Right ventricle myocardium superior (tissue), 1 donor: ENCODE measurements around the gene MDM1. TPM values are rescaled to one million over a fixed set of nuclear protein-coding genes. Genes with fewer than 3 reads are reported as not detected.

ENCODE experiments used
- ATAC-seq: fragments of 200-7000 bp; cut with Tn5 transposase; one replicate; pipeline ENCODE4 v1.9.1; 2020; ENCODE audit warnings: mild to moderate bottlenecking; ENCODE audit not compliant: poor library complexity
- DNase-seq: peaks from one replicate; pipeline ENCODE4 v3.0.0-alpha.2; 2020
- intact Hi-C: fragments of 100-400 bp; cut with DNase I; formaldehyde crosslinking; loops from one replicate; pipeline ENCODE4 v1.11.2; 2022
- total RNA-seq: library from RNA; stranded (reverse); fragmentation: NEBNext Ultra II Directional; extraction: Animal tissue kit (Norgen Biotek cat#: 25700); gene quantifications from one replicate; pipeline ENCODE4 v1.2.1, GENCODE V29; 2021
- donor health status: DM: no; HTN: yes; CAD: no; lungs with severe emphysema.

The MDM1 gene
- total RNA-seq, 1 donor from 2014 or later, result 7.3 TPM

DNA sequence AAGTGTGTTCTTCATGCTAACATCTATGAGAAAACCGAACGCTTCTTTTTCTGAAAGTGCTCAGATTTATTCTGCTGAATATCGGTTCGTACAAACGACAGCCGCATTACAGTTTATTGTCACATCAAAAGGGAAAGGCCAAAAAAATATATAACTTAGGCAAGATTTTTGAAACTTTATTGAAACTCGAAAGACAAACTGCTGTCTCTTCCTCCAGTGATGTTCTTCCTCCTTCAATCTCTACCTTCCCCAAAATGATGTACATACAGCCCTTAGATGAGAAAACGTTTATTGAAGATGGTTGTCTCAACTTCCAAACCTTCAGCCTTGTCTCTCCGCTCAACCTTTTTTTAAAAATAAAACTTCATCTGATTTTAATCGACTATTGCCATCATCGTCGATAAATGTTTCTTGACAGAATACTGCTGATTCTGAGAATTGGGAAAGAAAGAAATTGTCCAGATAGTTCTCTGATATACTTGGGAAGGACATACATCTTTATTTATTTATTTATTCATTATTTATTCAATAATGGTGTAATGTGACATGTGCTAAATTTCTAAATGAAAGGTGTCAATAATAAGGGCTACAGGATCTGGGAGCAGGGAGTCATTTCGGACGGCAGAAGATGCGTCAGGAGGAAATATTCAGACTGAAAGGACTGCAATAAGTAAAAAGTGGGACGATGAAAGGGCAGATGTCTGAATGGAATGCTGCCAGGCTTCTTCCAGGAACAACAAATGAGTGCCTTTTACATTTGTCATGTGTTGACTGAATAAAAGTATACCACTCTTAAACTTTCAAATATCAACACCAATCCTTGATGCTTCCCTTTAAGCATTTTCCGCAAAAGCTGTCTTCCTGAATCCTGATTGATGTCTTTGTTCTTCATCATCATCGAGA is 817 bp upstream of the MDM1 start:
- DNase-seq (no peak), ATAC-seq (no peak)
- intact Hi-C loops, result no loop called here

DNA sequence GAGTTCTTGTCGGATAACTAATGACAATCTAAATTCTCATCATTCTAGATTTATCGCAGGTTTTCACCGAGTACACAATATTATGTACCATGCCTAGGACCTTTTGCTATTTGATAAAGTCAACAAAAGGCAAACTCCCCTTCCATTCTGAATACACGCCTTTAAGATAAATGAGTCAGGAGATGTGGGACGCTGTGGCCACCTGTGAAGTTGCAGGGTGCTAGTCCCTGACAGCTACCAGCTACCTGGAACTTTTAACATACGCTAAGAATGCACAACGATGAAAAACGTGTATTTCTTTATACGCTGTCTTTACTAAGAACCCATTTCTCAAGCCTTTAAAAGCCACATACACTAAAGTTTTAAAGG is 678 bp downstream of the MDM1 start:
- ATAC-seq (no peak), DNase-seq (no peak)
- intact Hi-C loops, result no loop called here

DNA sequence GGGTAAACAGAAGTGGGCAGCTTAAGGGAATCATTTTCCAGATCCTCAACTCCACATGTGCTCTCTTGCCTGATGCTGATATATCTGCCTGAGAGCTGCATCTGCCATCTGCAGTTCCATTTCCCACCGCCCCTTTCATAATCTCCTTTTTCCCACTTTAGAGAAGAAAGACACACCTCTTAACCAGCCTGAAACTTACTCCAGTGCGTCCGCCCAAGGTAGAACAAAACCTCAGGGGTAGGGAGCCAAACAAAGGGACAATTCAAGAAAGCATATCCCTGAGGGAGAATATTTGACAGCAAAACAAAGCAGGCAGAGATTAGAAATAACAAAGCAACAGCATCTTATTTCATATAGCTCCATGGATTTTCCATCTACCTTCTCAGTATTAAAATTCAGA is 4.3 kb downstream of the MDM1 start:
- no peak for DNase-seq
- ATAC-seq, result no peak
- intact Hi-C loops, result no loop called here

DNA sequence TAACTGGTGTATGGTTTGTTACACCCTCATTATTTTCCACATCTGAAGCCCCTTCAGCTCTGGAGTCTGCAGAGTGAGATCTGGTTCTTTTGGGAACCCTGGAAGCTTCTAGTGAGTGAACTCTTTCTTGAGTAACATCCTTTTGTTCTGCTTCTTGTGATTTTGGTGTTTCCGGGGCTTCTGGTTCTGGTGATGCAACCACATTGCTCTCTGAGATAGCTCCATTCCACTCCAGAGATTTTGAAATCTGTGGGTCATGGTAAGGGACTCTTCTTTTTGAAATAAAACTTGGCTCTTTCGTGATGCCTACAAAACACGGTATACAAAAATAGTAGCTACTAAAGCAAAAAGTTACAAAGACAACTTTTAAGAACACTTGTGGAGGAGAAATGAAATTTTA is 5.4 kb downstream of the MDM1 start:
- intact Hi-C loops, result no loop called here
- ATAC-seq, result no peak
- DNase-seq, result no peak

DNA sequence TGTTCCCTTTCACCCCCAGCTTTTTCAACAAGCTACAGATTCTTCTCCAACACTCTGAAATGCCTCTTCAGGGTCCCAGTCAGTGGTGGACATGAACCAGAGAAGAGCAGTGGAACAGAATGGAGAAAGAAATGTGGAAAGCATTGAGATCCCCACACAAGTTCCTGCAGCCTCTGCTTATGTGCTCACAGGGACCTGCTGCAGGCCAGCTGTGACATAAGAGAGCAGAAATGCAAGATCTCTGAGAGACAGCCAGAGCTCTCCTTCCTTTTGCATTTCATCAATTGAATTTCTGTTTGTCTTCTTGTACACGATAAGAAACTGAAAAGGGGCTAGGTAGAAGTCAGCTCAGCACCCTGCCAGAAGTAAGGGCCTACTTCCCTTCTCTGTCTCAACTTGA is 6.2 kb downstream of the MDM1 start:
- DNase-seq, result no peak
- intact Hi-C loops, result no loop called here
- ATAC-seq, result no peak

DNA sequence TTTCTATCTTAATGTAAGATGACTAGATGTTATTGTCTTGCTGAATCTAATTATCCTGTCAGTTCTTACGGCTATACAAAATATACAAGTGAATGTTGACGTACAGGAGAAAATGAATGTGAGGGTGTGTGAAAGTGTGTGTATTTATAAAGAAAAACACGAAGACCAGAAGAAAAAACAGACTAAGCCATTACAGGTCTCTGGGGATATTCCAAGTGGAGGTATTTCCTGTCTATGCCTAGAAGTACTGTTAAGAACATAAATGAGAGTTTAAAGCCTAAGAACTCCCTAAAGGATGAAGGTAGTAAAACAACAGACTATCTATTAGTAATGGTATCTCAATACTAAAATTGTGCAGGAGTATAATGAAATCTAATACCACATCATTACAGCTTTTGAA is 7.6 kb downstream of the MDM1 start:
- ATAC-seq (no peak), DNase-seq (no peak)
- intact Hi-C loops, result no loop called here

DNA sequence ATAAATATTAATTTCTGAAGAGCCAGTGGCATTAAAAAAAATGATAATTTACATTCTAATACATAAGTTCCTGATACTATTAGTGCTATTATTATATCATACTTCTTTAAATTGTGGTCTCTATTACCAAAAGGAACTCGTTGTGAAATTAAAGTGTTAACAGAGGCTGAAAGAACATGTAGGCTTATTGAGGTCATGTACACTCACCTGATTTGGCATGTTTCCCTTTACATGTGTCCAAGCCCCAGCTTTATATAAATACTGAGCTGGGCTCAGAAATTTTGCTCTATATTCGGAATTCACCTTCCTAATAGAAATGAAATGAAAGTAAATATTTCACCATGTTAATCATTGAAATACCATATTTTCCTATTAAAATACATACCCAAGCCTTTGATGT is 11.0 kb downstream of the MDM1 start:
- intact Hi-C loops, result no loop called here
- ATAC-seq, result peak; percentile 60

DNA sequence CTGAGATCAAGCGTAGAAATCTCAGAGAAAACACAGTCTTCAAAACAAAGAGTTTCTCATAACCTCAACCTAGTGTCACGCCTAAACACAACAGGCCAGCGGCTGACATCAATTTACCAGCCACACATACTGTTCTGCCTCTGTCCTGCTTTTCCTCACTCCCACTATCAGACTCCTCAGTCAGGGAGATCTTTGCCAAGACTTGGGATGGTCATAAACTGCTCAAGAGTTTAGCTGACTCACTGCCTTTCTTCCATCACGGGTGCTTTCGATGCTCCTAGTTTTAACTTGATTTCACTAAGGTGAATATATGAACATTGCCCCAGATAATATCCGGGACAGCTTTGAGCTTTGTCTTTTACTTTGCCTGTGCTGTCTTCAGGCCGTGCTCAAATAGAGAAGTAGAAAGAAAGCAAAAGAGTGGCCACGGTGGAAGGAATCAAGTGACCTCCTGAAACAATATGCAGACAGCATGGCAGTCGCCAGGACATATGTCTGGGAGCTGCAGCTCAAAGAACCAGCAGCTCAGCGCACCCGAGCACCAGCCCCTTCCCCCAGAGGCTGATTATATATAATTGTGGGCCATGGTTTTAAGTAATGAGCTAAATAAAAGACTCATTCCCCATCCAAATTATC is 12.1 kb downstream of the MDM1 start:
- intact Hi-C loops, result loop anchor here (5.0 kb wide), 1 partner anchor 83 kb away; no protein-coding TSS in a partner anchor
- DNase-seq (no peak), ATAC-seq (peak; percentile 93)

More for the DNA sequence above, 11.0 kb downstream of the MDM1 start:
- no peak for DNase-seq

DNA sequence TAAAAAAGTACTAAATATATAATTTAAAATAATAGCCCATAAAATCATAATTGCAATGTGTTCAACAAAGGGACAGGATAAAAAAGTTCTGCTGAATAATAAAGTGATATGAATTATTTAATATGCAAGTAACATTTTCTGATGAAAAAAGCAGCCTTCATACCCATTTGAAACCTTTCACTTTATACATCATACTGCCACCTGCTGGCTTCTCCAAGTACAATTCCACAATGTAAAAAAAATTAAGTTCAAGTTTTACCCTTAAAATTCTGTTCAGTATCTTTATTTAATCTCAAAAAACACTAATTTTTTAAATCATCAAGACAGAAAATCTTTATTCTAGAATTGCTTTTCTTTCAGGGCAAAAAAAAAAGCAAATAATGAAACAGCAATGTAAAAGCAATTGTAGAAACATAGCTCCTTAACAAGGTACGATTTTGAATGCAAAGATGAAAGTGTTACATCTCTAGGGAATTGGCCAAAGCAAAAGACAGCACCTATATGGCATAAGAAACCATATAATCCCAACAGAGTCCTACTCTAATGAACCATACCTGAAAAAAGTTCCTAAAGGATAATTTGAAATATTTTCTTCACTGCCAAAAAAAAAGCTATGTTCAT is 15.0 kb downstream of the MDM1 start:
- no peak for ATAC-seq
- intact Hi-C loops, result loop anchor here (2.0 to 5.0 kb wide), 2 partner anchors 80 to 94 kb away; no protein-coding TSS in a partner anchor
- DNase-seq, result no peak

DNA sequence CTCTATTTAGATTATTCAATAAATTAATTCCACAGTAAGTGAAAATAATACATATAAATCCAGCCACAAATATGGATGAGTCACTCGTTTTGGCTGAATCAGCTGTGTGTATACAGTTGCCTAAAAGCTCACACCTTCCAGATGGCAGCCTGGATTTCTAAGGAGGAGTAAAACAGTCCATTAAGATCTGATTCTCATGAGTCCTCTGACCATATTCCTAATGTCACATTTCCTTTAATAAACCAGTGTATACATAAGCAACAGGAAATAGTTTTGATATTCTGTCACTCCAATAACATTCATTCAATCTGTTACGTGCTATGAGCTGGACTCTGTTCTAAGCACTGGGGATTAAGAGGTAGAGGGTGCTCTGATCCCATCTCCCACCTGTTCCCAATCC is 21.8 kb downstream of the MDM1 start:
- DNase-seq (no peak), ATAC-seq (no peak)
- intact Hi-C loops, result no loop called here

DNA sequence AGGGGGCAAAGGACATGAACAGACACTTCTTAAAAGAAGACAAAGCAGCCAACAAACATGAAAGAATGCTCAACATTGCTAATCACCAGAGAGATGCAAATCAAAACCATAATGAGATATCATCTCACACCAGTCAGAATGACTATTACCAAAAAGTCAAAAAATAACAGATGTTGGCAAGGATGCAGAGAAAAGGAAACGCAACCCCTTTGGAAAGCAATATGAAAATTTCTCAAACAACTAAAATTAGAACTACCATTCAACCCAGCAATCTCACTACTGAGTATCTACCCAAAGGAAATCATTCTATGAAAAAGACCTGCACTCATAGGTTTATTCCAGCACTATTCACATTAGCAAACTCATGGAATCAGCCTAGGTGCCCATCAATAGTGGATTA is 25.6 kb downstream of the MDM1 start:
- DNase-seq (no peak), ATAC-seq (no peak)
- intact Hi-C loops, result no loop called here

DNA sequence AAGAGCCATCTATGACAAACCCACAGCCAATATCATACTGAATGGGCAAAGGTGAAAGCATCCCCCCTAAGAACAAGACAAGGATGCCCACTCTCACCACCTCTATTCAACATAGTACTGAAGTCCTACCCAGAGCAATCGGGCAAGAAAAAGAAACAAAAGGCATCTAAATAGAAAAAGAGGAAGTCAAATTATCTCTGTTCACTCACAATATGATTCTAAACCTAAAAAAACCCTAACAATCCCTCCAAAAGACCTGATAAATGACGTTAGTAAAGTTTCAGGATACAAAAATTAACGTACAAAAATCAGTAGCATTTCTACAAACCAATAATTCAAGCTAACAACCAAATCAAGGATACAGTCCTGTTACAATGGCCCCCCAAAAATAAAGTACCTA is 26.9 kb downstream of the MDM1 start:
- ATAC-seq (no peak), DNase-seq (no peak)
- intact Hi-C loops, result no loop called here

DNA sequence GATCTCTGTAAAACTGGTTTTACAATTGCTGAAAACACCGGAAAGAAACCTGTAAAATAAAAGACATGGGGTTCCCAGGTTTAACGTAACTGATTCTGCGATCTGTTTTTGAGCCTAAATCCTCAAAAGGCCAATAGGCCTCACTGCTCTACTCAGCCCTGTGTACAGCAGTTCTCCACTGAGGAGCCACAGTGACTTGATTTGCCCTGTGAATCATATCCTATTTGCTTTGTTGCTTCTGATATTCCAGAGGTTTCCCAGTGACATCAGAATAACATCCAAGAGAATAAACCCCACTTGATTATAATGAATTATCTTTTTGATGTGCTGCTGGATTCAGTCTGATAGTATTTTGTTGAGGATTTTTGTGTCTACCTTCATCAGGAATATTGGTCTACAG is 27.5 kb downstream of the MDM1 start:
- ATAC-seq (no peak), DNase-seq (no peak)
- intact Hi-C loops, result no loop called here

DNA sequence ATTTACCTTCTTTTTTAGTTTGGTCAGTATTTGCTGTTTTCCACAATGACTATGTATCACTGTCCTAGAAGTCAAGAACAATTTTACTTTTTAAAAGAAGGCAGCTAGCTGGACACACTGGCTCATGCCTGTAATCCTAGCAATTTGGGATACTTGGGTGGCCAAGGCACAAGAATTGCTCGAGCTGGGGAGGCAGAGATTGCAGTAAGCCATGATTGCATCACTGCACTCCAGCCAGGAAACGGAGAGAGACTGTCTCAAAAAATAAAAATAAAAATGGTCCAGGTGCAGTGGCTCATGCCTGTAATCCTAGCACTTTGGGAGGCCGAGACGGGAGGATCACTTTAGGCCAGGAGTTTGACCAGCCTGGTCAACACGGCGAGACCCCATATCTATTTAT is 28.3 kb downstream of the MDM1 start:
- intact Hi-C loops, result no loop called here
- DNase-seq (no peak), ATAC-seq (peak; percentile 62)

DNA sequence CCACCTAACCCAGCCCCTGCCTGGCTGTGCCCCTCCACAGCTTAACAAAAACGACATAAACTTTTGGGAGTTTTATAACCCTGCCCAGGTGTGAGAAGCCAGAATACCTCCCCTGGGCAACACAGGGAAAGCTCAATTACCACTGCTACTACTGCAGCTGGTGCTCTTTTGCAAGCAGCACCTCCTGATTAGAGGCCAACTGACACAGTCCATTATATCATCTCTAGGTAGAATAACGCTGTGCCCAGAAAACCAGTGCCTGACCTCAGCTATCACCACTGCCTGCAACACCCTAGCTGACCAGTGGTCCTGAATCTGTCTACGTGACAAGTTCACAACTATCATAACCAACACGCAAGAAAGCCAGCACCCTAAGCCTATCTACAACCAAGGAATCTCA is 34.2 kb downstream of the MDM1 start:
- ATAC-seq (no peak), DNase-seq (no peak)
- intact Hi-C loops, result no loop called here

DNA sequence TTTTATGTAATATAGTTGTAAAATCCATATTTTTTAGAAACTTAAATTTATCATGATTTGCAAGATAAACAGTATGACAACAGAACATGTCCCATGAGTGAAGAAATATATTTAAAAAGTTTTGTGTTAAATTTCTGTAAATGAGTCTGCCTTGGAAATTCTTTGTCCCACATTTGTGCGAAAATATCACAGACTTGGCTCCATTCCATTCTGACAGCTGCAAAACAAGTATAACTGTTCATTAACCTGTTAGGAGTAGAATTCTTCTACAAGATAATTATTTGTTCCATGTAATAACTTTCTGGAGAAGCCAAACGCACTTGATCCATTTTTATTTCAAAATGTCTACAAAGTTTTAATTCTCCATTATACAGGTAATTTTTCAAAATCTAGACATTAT is 37.9 kb downstream of the MDM1 start:
- ATAC-seq (no peak), DNase-seq (no peak)
- intact Hi-C loops, result no loop called here

DNA sequence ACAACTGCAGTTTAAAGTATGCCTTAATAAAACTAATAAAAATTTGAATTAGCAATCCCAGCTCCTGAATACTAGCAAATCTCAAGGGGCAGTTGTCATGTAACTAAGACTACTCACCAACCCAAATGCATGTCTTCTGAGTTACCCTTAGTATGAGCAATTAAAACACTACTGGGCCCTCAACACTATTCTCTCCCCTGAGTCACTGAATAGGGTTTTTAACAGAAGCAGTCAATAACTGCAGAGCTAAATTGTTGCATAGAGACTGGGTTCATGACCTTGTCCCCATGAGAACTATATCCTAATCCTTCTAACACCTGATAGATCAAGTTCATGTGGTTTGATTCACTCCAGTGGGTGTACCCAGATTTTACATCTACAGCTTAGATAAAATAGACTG is 38.8 kb downstream of the MDM1 start:
- no peak for ATAC-seq
- DNase-seq, result no peak
- intact Hi-C loops, result no loop called here

DNA sequence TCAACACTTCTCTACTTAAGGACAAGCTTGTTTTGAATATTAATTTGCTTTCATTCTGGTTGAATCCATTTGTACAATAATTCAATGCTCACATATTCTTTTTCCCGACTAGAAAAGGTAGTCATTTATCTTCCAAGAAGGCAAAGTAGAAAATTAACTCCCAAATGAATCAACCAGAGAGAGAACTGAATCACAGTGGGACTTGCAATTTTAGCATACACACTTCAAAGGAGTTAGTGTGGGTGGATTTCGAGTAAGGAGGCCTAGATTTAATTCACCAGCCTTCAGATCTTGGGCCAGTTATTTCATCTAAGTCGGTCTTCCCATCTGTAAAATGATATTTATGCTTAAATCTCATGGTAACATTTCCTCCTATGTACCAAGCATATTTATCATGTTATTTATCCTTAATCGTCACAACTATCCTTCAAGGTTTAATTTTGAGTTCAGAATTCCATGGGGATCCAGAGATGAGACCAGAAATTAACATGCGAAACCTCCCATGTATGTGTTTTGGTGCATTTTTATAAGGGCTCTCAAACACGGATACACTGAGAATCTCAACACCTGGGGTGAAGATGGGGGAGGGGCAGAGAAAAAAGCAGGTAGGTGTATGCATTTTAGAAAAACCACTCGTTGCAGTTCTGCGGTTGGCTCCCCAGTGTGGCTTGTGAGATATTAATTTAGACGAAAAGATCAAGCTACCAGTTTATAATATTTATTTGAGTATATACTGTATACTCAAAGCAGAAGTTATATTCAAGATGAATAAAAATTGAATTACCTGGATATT is 39.8 kb downstream of the MDM1 start:
- ATAC-seq, result no peak
- intact Hi-C loops, result no loop called here
- DNase-seq, result no peak

DNA sequence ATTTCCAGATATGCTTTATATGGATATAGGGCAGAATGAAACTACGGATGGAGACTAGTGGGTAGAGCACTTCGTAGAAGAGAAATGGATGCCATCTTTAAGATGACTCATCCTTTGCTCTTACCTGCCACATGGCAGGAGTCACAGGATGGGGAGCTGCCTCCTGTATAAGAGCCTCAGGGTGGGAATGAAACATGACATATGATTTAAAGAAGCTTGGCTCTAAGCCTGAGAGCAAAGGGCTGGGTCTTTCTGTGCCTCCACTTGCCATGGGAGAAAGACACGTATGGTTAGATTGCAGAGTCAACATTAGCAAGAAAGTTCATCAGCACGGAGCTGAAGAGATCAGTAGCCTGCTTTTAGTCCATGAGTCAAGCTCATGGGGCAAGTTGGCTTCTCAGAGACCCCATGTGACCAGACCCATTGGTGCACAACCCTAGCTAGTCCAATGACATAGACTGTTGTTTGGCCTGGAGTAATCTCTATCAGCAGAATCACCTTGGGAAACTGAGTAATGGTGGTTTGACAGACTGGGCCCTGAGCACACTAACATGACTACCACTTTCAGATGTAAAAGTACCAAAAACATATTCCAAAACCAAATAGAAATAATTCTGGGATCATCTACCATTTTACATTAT is 40.6 kb downstream of the MDM1 start:
- DNase-seq (no peak), ATAC-seq (no peak)
- intact Hi-C loops, result no loop called here
